NT2/D1 (cell line): ENCODE results near the gene WDR70.
"Not testable (repeated sequence)": the region's sequence is repeated elsewhere in the genome, so short reads cannot be mapped to it uniquely, and the experiment has no call there.

Experiments
- SUZ12 ChIP-seq: IDR thresholded peaks from 2 replicates; pipeline ENCODE4 v1.6.1; 2011; ENCODE audit not compliant: insufficient read length, insufficient read depth; ENCODE audit errors: extremely low read depth
- ZNF274 ChIP-seq: IDR thresholded peaks from 2 replicates; pipeline ENCODE4 v1.6.1; 2011; ENCODE audit warnings: mild to moderate bottlenecking, low read depth, low read length

DNA sequence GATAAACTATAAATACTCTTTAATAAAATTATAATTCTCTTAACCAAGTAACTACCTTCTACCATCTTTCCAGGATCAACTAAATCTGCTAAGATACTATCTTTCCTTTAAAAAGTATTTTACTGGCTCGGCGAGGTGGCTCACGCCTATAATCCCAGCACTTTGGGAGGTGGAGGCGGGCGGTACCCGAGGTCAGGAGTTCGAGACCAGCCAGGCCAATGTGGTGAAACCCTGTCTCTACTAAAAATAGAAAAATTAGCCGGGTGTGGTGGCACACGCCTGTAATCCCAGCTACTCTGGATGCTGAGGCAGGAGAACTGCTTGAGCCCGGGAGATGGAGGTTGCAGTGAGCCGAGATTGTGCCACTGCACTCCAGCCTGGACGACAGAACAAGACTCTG lies 44.4 kb upstream of the WDR70 start:
- TF ChIP-seq SUZ12, ZNF274: not testable (repeated sequence)
